Measurements from ENCODE around the gene CKAP5. TPM values are rescaled to one million over a fixed set of nuclear protein-coding genes. Genes with fewer than 3 reads are reported as not detected.

Gene CKAP5
- total RNA-seq, 1 experiment from 2014 or later, result 166 TPM

DNA sequence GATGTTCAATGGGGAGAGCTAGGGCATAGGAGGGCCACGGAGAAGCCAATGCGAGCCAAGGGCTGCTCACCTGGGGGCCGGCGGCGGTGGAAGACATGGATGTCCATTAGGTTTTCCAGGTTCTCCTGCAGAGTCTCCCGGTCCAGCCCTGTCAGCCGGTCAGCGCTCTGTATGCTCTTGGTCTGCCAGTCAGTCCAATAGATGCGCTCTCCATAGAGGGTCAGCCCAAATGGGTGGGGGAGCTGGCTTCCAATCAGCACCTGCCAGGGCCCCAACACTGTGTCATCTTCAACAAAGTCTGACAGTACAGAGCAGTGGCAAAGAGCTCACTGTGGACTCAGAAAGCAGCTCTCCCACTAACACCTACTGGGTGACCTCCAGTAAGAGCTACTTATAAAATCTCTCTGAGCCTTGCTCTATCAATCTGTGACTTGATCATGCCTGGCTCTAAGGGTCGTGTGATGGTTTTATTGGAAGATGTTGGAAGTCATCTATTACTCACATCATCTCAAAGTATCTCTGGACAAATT, 33.0 kb upstream of the CKAP5 start:
- ChIA-PET POLR2A (no interaction called here), CTCF (no interaction called here), RAD21 (ENCODE audit: low non-redundant PET in 1 of 2, low total read pairs in 2 of 2, uncharacterized antibody in 2 of 2, unreplicated experiment in 2 of 2) (no interaction called here)
- intact Hi-C loops (cut with micrococcal nuclease), result no loop called here
- no peak overlapping the region for H3K4me2 ChIP-seq (ENCODE audit: low read length)
- no peak overlapping the region for H3K9ac ChIP-seq (ENCODE audit: low read length)
- TF ChIP-seq FOSL1 (IDR thresholded peaks at IDR 0.05; ENCODE audit: low read depth) (no peak), ELF1 (IDR thresholded peaks at IDR 0.05; ENCODE audit: borderline replicate concordance, low read depth) (no peak), SIN3A (IDR thresholded peaks at IDR 0.05; ENCODE audit: low read depth) (no peak), EZH2 (IDR thresholded peaks at IDR 0.05) (no peak), ATF3 (IDR thresholded peaks at IDR 0.05) (no peak), EGR1 (IDR thresholded peaks at IDR 0.05; ENCODE audit: low read depth) (no peak), MAX (IDR thresholded peaks at IDR 0.05) (no peak), TCF7L2 (IDR thresholded peaks at IDR 0.05; ENCODE audit: borderline replicate concordance, extremely low read depth, insufficient read depth, insufficient read length) (no peak), SRF (IDR thresholded peaks at IDR 0.05; ENCODE audit: low read depth) (no peak), RAD21 (IDR thresholded peaks at IDR 0.05; ENCODE audit: low read depth) (no peak), POLR2A (IDR thresholded peaks at IDR 0.05; ENCODE audit: borderline replicate concordance, extremely low read depth, insufficient read depth, insufficient read length) (no peak), YY1 (IDR thresholded peaks at IDR 0.05; ENCODE audit: extremely low read depth, insufficient replicate concordance, low read depth, low read length) (no peak), ZBTB33 (IDR thresholded peaks at IDR 0.05; ENCODE audit: extremely low read depth, insufficient replicate concordance, low read length) (no peak), ZNF274 (IDR thresholded peaks at IDR 0.05; ENCODE audit: low read depth, low read length) (no peak), EZH2phosphoT487 (IDR thresholded peaks at IDR 0.05; ENCODE audit: borderline replicate concordance) (no peak), ZFX (IDR thresholded peaks at IDR 0.05) (no peak), CBX3 (IDR thresholded peaks at IDR 0.05; ENCODE audit: low read depth) (no peak), SP1 (IDR thresholded peaks at IDR 0.05; ENCODE audit: low read depth) (no peak), JUND (IDR thresholded peaks at IDR 0.05) (no peak)
- TF ChIP-seq, protein P1, sequence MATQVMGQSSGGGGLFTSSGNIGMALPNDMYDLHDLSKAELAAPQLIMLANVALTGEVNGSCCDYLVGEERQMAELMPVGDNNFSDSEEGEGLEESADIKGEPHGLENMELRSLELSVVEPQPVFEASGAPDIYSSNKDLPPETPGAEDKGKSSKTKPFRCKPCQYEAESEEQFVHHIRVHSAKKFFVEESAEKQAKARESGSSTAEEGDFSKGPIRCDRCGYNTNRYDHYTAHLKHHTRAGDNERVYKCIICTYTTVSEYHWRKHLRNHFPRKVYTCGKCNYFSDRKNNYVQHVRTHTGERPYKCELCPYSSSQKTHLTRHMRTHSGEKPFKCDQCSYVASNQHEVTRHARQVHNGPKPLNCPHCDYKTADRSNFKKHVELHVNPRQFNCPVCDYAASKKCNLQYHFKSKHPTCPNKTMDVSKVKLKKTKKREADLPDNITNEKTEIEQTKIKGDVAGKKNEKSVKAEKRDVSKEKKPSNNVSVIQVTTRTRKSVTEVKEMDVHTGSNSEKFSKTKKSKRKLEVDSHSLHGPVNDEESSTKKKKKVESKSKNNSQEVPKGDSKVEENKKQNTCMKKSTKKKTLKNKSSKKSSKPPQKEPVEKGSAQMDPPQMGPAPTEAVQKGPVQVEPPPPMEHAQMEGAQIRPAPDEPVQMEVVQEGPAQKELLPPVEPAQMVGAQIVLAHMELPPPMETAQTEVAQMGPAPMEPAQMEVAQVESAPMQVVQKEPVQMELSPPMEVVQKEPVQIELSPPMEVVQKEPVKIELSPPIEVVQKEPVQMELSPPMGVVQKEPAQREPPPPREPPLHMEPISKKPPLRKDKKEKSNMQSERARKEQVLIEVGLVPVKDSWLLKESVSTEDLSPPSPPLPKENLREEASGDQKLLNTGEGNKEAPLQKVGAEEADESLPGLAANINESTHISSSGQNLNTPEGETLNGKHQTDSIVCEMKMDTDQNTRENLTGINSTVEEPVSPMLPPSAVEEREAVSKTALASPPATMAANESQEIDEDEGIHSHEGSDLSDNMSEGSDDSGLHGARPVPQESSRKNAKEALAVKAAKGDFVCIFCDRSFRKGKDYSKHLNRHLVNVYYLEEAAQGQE (IDR thresholded peaks at IDR 0.05; ENCODE audit: low read depth), result no peak
- H2AFZ ChIP-seq (ENCODE audit: low read depth, low read length, poor library complexity, severe bottlenecking), result no peak overlapping the region
- H3K27me3 ChIP-seq (ENCODE audit: insufficient read depth, low read length), result no peaks in the 10 kb centered on the region
- DNase-seq (ENCODE audit: low read depth, low spot score), result no peak
- no peaks in the 10 kb centered on the region for H3K9me2 ChIP-seq (ENCODE audit: insufficient read depth)
- no peak overlapping the region for H3K27ac ChIP-seq (ENCODE audit: low read depth, low read length)
- H3K4me3 ChIP-seq (replicated peaks in 1 of 2; ENCODE audit: low read depth in 1 of 2, low read length in 2 of 2), result no peak overlapping the region
- no peaks in the 10 kb centered on the region for H3K9me3 ChIP-seq (ENCODE audit: control insufficient read depth in 1 of 2, insufficient read depth in 1 of 2, low read depth in 1 of 2, low read length in 2 of 2)
- H4K20me1 ChIP-seq (ENCODE audit: insufficient read depth), result no peaks in the 10 kb centered on the region
- H3K79me2 ChIP-seq (ENCODE audit: insufficient read depth, low read length), result no peaks in the 10 kb centered on the region
- peaks cover 0 to 3% of the 10 kb centered on the region in 2 experiments; a peak in 2 of 4 replicates for H3K36me3 ChIP-seq (ENCODE audit: control insufficient read depth in 1 of 2, insufficient read depth in 2 of 2, low read length in 2 of 2)
- ATAC-seq, result no peak
- BruUV-seq (replicated peaks), result no TSS peak
- no peaks in the 10 kb centered on the region for H3K4me1 ChIP-seq (ENCODE audit: control insufficient read depth in 1 of 2, insufficient read depth in 2 of 2, low read length in 2 of 2)
